IgD-negative memory B cell (primary cell): ENCODE data around the gene ATP5F1E. TPM values are rescaled to one million over a fixed set of nuclear protein-coding genes. Genes with fewer than 3 reads are reported as not detected.

Source experiments
- H3K27ac Mint-ChIP-seq, 3 donors: one replicate each; pipeline ENCODE4 v1.8.0; 2020 to 2022; ENCODE audit warnings: mild to moderate bottlenecking in 3 of 3, mixed read lengths in 3 of 3, moderate library complexity in 1 of 3
- H3K27me3 Mint-ChIP-seq: one replicate; pipeline ENCODE4 v1.8.0; 2021; ENCODE audit warnings: mixed read lengths
- H3K36me3 Mint-ChIP-seq: one replicate; pipeline ENCODE4 v1.8.0; 2020; ENCODE audit warnings: mild to moderate bottlenecking, mixed read lengths
- H3K4me1 Mint-ChIP-seq, 3 donors: one replicate each; pipeline ENCODE4 v1.8.0; 2020 to 2022; ENCODE audit warnings: mixed read lengths in 3 of 3, mild to moderate bottlenecking in 1 of 3
- H3K4me3 Mint-ChIP-seq, 4 donors: one replicate each; pipeline ENCODE4 v1.8.0; 2020 to 2022; ENCODE audit warnings: mild to moderate bottlenecking in 4 of 4, mixed read lengths in 4 of 4, moderate library complexity in 3 of 4
- H3K9me3 Mint-ChIP-seq, 3 donors: one replicate each; pipeline ENCODE4 v1.8.0; 2020 to 2021; ENCODE audit warnings: mixed read lengths in 3 of 3, mild to moderate bottlenecking in 1 of 3
- polyA plus RNA-seq: library from polyadenylated mRNA; unstranded; fragments of 300-500 nt; fragmentation: Illumina TruSeq; gene quantifications from one replicate; pipeline ENCODE4 v1.2.3, GENCODE V29; 2021

ATP5F1E gene
- 103 TPM for polyA plus RNA-seq

GRCh38 chr20:59032023-59032712, at the start of gene ATP5F1E:
TSS of gene ATP5F1E (minus strand) at chr20:59032335. CDS start at chr20:59032251, 84 bp downstream.
- H3K27ac Mint-ChIP-seq, result peak within 1 kb of the TSS; percentile 80 to 95 (median 88)
- peaks cover 8% of the 10 kb centered on the region for H3K36me3 Mint-ChIP-seq
- peaks cover 27 to 41% (median 38%) of the 10 kb centered on the region in 3 donors for H3K4me1 Mint-ChIP-seq
- peak within 1 kb of the TSS; percentile 89 to 98 (median 97) for H3K4me3 Mint-ChIP-seq
- H3K9me3 Mint-ChIP-seq, result no peaks in the 10 kb centered on the region
- no peaks in the 10 kb centered on the region for H3K27me3 Mint-ChIP-seq

GRCh38 chr20:59081036-59081435, 48.9 kb upstream of the ATP5F1E start:
- Mint-ChIP-seq H3K4me1 (peaks cover 0 to 2% (median 1%) of the 10 kb centered on the region in 3 donors), H3K27me3 (peaks cover 12% of the 10 kb centered on the region), H3K27ac (no peak overlapping the region), H3K36me3 (no peaks in the 10 kb centered on the region), H3K4me3 (no peak overlapping the region), H3K9me3 (no peaks in the 10 kb centered on the region)

GRCh38 chr20:59078231-59078630, 46.1 kb upstream of the ATP5F1E start:
- Mint-ChIP-seq H3K36me3 (no peaks in the 10 kb centered on the region), H3K9me3 (no peaks in the 10 kb centered on the region), H3K4me3 (peak overlapping the region in 1 of 4 donors; percentile 12), H3K27ac (no peak overlapping the region), H3K27me3 (peaks cover 5% of the 10 kb centered on the region), H3K4me1 (peaks cover under 1 to 4% (median 2%) of the 10 kb centered on the region in 3 donors)

GRCh38 chr20:59077705-59078104, 45.6 kb upstream of the ATP5F1E start:
- Mint-ChIP-seq H3K27me3 (peaks cover 6% of the 10 kb centered on the region), H3K36me3 (no peaks in the 10 kb centered on the region)

GRCh38 chr20:59075934-59076508, 43.9 kb upstream of the ATP5F1E start:
- no peaks in the 10 kb centered on the region for H3K36me3 Mint-ChIP-seq

More at GRCh38 chr20:59077705-59078104, 45.6 kb upstream of the ATP5F1E start:
- peak overlapping the region in 1 of 4 donors; percentile 12 for H3K4me3 Mint-ChIP-seq
- H3K9me3 Mint-ChIP-seq, result no peaks in the 10 kb centered on the region
- H3K4me1 Mint-ChIP-seq, result peaks cover 4 to 6% (median 4%) of the 10 kb centered on the region in 3 donors
- peak overlapping the region in 1 of 3 donors; percentile 26 for H3K27ac Mint-ChIP-seq

GRCh38 chr20:59074456-59074855, 42.3 kb upstream of the ATP5F1E start:
- H3K9me3 Mint-ChIP-seq, result no peaks in the 10 kb centered on the region
- no peak overlapping the region for H3K27ac Mint-ChIP-seq
- H3K4me3 Mint-ChIP-seq, result no peak overlapping the region
- peaks cover 1% of the 10 kb centered on the region for H3K36me3 Mint-ChIP-seq
- H3K4me1 Mint-ChIP-seq, result peaks cover 8 to 14% (median 11%) of the 10 kb centered on the region in 3 donors
- H3K27me3 Mint-ChIP-seq, result peaks cover 3% of the 10 kb centered on the region

More at GRCh38 chr20:59075934-59076508, 43.9 kb upstream of the ATP5F1E start:
- peaks cover 6 to 12% (median 9%) of the 10 kb centered on the region in 3 donors for H3K4me1 Mint-ChIP-seq
- H3K27me3 Mint-ChIP-seq, result peaks cover 3% of the 10 kb centered on the region
- H3K9me3 Mint-ChIP-seq, result no peaks in the 10 kb centered on the region
- no peak overlapping the region for H3K27ac Mint-ChIP-seq
- H3K4me3 Mint-ChIP-seq, result no peak overlapping the region

GRCh38 chr20:59073582-59073981, 41.4 kb upstream of the ATP5F1E start:
- Mint-ChIP-seq H3K27me3 (peaks cover 2% of the 10 kb centered on the region), H3K4me3 (no peak overlapping the region), H3K27ac (no peak overlapping the region), H3K36me3 (peaks cover 1% of the 10 kb centered on the region), H3K4me1 (peaks cover 8 to 14% (median 11%) of the 10 kb centered on the region in 3 donors), H3K9me3 (no peaks in the 10 kb centered on the region)

GRCh38 chr20:59071216-59071615, 39.1 kb upstream of the ATP5F1E start:
- peaks cover 8 to 13% (median 11%) of the 10 kb centered on the region in 3 donors for H3K4me1 Mint-ChIP-seq
- H3K27me3 Mint-ChIP-seq, result peaks cover 2% of the 10 kb centered on the region
- H3K9me3 Mint-ChIP-seq, result no peaks in the 10 kb centered on the region
- H3K27ac Mint-ChIP-seq, result peak overlapping the region in 1 of 3 donors; percentile 68
- no peak overlapping the region for H3K4me3 Mint-ChIP-seq
- peaks cover 1% of the 10 kb centered on the region for H3K36me3 Mint-ChIP-seq

GRCh38 chr20:59069026-59069425, 36.9 kb upstream of the ATP5F1E start:
- peaks cover 1% of the 10 kb centered on the region for H3K36me3 Mint-ChIP-seq
- no peaks in the 10 kb centered on the region for H3K9me3 Mint-ChIP-seq
- peaks cover 2% of the 10 kb centered on the region for H3K27me3 Mint-ChIP-seq
- H3K4me1 Mint-ChIP-seq, result peaks cover 8 to 13% (median 11%) of the 10 kb centered on the region in 3 donors
- H3K4me3 Mint-ChIP-seq, result no peak overlapping the region
- no peak overlapping the region for H3K27ac Mint-ChIP-seq

GRCh38 chr20:59068534-59068933, 36.4 kb upstream of the ATP5F1E start:
- no peaks in the 10 kb centered on the region for H3K9me3 Mint-ChIP-seq
- peak overlapping the region in 1 of 3 donors; percentile 71 for H3K27ac Mint-ChIP-seq
- H3K4me1 Mint-ChIP-seq, result peaks cover 5 to 13% (median 11%) of the 10 kb centered on the region in 3 donors
- H3K4me3 Mint-ChIP-seq, result no peak overlapping the region
- H3K27me3 Mint-ChIP-seq, result peaks cover 2% of the 10 kb centered on the region
- H3K36me3 Mint-ChIP-seq, result peaks cover 1% of the 10 kb centered on the region

GRCh38 chr20:59064214-59064722, 32.1 kb upstream of the ATP5F1E start:
- Mint-ChIP-seq H3K27me3 (peaks cover 1% of the 10 kb centered on the region), H3K9me3 (no peaks in the 10 kb centered on the region), H3K27ac (no peak overlapping the region), H3K4me3 (no peak overlapping the region), H3K36me3 (no peaks in the 10 kb centered on the region), H3K4me1 (no peaks in the 10 kb centered on the region)

- no peaks in the 10 kb centered on the region for H3K4me1 Mint-ChIP-seq
- H3K9me3 Mint-ChIP-seq, result no peaks in the 10 kb centered on the region
- peaks cover 1% of the 10 kb centered on the region for H3K27me3 Mint-ChIP-seq
- H3K27ac Mint-ChIP-seq, result no peak overlapping the region
- H3K4me3 Mint-ChIP-seq, result no peak overlapping the region
- H3K36me3 Mint-ChIP-seq, result no peaks in the 10 kb centered on the region
These were observed 31.5 kb upstream of the ATP5F1E start for GRCh38 chr20:59063358-59064213.

GRCh38 chr20:59062081-59062480, 29.9 kb upstream of the ATP5F1E start:
- H3K4me3 Mint-ChIP-seq, result no peak overlapping the region
- peaks cover 1% of the 10 kb centered on the region for H3K27me3 Mint-ChIP-seq
- no peaks in the 10 kb centered on the region for H3K36me3 Mint-ChIP-seq
- H3K27ac Mint-ChIP-seq, result no peak overlapping the region
- H3K4me1 Mint-ChIP-seq, result no peaks in the 10 kb centered on the region
- no peaks in the 10 kb centered on the region for H3K9me3 Mint-ChIP-seq

GRCh38 chr20:59055302-59055701, 23.2 kb upstream of the ATP5F1E start:
- no peak overlapping the region for H3K27ac Mint-ChIP-seq

More at GRCh38 chr20:59055302-59055701, 23.2 kb upstream of the ATP5F1E start:
- no peaks in the 10 kb centered on the region for H3K36me3 Mint-ChIP-seq
- peaks cover 0 to 2% (median 0%) of the 10 kb centered on the region in 3 donors for H3K4me1 Mint-ChIP-seq
- H3K4me3 Mint-ChIP-seq, result no peak overlapping the region
- H3K9me3 Mint-ChIP-seq, result no peaks in the 10 kb centered on the region
- H3K27me3 Mint-ChIP-seq, result peaks cover 21% of the 10 kb centered on the region
